GM21529 (cell line): ENCODE data around the gene PTPRB.
"Not testable (repeated sequence)": the region's sequence is repeated elsewhere in the genome, so short reads cannot be mapped to it uniquely, and the experiment has no call there.

Experiments used
- ATAC-seq: cut with Tn5 transposase; IDR thresholded peaks from one replicate; pipeline ENCODE4 v1.9.1; 2021; ENCODE audit not compliant: unreplicated experiment

Gene PTPRB

GRCh38 chr12:70549340-70550179 lies 87.7 kb downstream of the PTPRB start:
- no peak for ATAC-seq

DNA sequence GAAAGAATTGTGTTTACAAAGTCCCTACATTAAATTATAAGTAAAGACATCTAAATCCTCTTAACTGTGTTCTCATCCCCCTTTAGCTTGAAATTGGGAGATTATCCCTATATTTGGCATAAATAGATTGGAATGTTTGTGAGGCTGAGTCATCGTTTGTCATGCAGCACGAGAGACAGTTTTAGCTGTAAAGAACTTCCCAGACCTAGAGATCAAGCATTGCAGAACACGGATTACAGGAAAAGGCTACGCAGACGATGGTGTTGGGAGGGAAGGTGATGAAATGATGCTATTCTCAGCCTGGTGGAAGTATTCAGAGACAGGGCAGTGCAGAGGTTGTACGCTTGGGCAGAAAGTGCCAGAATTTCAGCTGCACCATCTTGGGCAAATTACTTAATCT lies 93.8 kb downstream of the PTPRB start:
- no peak for ATAC-seq

DNA sequence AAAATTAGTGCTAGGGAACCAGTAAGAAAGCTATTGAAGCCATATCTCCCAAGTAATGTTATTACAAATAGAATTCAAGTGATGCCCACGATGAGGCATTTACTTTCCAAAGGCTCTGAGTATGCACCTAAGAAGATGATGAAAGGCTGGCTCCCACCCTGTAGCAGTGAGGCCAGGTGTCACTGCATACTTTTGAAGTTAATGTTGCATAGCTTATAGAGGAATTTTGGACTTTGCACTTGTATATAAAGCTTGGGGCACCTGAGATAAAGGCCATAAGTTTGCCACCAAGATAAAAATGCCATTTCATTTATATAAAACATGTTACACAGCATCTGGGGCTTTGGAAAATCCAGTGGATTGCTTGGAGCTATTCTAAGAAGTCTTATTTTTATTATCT lies 96.2 kb downstream of the PTPRB start:
- no peak for ATAC-seq

GRCh38 chr12:70536650-70537049 lies 100.6 kb downstream of the PTPRB start:
- no peak for ATAC-seq

- ATAC-seq: no peak
Measured at GRCh38 chr12:70535896-70536374, 101.3 kb downstream of the PTPRB start.

DNA sequence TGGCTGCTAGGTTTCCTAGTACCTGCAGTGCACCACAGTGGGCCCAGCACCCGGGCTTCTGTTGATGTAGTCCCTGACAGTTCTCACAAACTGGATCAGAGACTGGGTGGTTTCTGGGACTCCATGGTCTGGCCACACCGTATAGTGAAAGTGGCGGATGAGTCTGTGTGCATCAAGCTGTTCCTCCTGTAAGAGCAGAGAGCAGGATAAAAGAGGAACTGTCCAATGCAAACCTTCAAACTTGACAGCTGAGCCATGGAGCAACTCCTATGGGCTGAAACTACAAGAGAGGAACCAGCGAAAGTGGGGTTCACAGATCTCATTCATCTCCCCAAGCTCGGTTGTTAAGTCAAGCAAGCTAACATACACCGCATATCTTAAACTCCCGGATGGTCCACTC lies 102.8 kb downstream of the PTPRB start:
- no peak for ATAC-seq

DNA sequence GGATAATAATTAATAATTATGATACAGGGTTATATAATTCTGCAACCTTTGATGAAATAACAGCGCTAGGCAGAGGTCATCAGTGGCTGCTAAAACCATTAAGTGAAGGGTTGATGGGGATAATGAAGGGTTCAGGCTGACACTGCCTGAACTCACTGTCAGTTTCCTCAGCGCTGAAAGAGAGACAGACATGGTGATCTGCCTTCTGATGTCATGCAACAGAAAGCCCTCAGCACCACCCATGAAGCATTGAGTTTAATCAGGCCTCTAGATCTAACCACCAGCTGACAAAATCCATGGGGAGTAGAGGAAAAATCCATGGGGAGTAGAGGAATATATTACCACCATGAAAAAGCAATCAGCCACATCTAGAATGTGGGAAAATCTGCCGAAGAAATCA lies 107.6 kb downstream of the PTPRB start:
- no peak for ATAC-seq

- ATAC-seq: no peak
Measured at GRCh38 chr12:70520847-70521246, 116.4 kb downstream of the PTPRB start.

GRCh38 chr12:70513426-70513825 lies 123.8 kb downstream of the PTPRB start:
- ATAC-seq: no peak

DNA sequence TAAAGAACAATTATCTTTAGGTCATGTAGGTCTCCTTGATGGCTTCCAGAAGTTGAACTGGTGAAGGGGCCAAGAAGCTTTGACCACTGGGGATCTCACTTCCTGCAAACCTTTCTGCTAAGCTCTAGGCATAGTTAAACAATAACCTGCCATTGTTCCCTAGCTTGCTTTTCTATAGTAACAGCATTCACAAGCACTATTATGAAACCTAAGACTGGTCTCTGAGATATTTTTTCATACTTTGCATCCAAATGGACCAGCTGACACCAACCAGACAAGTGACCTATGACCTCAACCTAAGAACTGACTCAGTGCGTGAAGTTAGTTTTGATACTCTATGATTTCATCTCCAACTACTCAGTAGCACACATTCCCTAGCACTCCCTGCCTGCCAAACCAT lies 129.1 kb downstream of the PTPRB start:
- ATAC-seq: no peak

DNA sequence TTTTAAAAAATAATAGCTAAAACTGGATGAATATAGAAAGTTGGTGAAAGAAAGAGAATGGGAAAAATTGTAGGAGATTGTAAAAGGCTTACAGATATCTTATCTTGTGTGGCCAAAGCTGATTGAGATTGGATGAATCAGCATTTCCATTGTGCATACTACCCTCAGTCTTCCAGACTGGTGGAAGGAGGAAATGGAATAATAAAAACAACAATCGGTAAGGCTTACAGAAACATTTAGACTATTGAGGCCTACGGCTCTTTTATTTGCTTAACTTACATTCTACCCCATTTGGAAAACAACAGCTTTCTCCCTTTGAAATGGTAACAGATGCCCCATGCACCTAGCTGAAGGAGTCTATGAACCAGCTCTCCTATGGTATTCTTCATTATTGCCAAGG lies 129.8 kb downstream of the PTPRB start:
- ATAC-seq: no peak

GRCh38 chr12:70497508-70497907 lies 139.7 kb downstream of the PTPRB start:
- ATAC-seq: no peak

DNA sequence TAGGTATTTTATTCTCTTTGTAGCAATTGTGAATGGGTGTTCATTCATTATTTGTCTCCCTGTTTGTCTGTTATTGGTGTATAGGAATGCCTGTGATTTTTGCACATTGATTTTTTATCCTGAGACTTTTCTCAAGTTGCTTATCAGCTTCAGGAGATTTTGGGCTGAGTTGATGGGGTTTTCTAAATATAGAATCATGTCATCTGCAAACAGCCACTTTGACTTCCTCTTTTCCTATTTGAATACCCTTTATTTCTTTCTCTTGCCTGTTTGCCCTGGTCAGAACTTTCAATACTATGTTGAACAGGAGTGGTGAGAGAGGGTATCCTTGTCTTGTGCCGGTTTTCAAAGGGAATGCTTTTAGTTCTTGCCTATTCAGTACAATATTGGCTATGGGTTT lies 144.3 kb downstream of the PTPRB start:
- not testable (repeated sequence) for ATAC-seq

DNA sequence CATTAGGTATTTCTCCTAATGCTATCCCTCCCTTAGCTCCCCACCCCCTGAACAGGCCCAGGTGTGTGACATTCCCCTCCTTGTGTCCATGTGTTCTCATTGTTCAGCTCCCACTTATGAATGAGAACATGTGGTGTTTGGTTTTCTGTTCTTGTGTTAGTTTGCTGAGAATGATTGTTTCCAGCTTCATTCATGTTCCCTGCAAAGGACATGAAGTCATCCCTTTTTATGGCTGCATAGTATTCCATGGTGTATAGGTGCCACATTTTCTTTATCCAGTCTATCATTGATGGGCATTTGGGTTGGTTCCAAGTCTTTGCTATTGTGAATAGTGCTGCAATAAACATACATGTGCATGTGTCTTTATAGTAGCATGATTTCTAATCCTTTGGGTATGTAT lies 146.3 kb downstream of the PTPRB start:
- ATAC-seq: not testable (repeated sequence)

- ATAC-seq: no peak
Measured at GRCh38 chr12:70487440-70487839, 149.8 kb downstream of the PTPRB start.

GRCh38 chr12:70486588-70486987 lies 150.6 kb downstream of the PTPRB start:
- no peak for ATAC-seq

DNA sequence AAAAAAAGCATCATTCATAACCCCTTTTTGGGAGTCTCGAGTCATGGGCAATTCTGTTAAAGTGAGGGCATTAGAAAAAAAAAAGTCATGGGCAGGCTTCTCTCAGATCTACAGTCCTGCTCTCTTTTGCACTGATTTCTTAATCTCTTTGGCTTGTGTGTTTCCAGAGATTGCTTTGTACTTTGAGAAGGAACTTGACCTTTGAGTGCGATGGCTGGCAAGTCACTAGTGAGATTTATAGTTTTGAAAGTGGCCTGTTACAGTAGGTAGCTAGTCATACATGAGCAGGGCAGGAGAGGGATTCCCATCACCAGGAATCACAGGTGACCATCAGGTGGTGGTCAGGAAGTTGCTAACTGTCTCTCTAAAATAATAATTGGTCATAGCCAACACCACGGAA lies 151.5 kb downstream of the PTPRB start:
- ATAC-seq: no peak

DNA sequence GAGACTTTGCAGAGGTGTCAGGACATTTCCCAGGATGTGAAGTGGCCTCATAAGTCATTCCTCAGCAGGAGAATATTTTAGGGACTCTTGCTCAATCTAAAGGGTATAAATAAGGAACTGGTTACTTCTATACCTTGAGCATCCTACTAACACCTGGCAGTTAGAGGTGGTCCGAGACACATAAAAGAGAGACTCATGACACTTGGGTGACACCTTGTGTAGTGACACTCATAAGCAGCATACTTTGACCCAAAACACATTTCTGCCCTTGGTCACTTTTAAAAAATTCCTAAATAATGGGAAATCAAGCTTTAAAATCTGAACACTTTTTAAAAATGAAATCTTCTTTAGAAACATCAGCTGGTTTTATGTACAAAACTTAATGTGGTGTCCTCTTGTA lies 152.8 kb downstream of the PTPRB start:
- ATAC-seq: no peak

DNA sequence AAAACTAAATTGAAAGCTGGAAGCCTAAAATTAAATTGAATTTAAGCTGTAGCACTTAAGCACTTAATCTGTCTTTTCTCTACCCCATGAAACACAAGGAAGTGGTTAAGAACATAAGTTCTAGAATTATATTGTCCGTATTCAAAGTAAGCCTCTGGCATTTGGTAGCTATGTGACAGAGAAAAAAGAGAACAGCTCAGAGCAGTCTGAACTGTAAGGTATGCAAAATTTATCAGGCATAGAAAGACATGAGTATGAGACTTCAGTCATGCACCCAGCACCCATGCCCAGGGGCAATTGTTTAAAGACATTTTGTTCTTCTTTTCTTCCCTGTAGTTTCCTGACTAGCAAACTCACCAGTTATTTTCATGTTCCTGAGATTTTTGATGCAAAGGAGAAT lies 154.5 kb downstream of the PTPRB start:
- no peak for ATAC-seq

DNA sequence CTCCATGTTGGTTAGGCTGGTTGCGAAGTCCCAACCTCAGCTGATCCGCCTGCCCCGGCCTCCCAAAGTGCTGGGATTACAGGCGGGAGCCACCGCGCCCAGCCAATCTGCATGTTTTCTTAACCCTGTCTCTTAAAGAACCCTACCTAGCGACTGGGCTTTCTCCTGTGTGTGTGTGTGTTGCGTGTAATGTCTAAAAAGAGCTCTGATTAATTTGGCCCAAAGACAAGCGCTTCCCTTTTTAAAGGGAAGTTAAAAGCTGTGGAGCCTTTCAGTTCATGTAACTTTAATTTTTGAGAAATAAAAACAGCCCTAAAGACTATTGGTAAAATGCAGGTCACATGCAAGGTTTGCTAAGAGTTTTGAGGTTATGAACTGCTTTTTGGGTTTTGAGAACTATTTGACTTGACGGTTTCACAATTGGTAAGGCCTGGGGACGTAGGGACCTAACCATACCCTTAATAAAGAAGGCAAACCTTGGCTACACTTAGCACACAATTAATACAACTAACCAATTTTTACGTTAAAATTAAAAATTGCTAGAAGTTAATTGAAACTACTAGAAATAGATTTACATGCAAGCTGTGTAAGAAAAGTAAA lies 167.9 kb downstream of the PTPRB start:
- no peak for ATAC-seq

GRCh38 chr12:70468741-70469140 lies 168.5 kb downstream of the PTPRB start:
- ATAC-seq: no peak

DNA sequence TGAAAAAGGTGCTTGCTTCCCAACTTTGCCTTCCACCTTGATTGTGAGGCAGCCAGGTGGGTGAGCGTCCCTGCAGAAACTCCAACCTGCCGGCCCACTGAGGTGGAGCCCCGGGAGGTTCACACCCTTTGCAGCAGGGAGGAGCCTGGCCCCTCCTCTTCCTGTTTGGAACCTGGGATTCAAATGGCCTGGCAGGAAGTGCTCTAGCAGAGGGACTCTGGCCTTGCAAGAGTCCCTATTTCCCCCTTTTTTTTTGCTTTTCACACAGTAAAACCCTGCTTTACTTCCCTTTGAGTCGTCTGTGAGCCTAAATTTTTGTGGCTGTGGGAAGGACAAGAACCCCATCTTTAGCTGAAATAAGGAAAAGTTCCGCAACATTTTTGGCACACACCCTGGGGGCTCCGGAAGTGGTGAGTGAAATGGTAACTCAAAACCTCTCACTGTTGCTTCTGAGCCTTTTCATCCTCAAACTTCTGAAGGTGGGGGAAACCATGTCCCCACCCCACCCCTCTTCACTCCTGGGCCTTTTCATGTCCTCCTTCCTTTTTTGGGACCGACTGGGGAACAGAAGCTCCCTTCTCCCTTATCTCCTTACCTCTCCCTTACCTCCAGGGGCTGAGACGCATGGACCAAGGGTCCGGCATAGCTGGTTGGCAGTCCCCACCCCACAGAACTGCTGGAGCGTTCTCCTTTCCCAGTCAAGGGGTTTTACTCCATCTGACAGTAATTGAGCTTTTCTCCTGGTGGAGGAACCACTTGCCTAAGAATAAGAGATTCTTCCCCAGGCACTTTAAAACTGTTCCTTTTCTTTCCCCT lies 169.1 kb downstream of the PTPRB start:
- ATAC-seq: no peak
